K562 (cell line): Measurements from ENCODE around the gene SLC26A11. TPM values are rescaled to one million over a fixed set of nuclear protein-coding genes. Genes with fewer than 3 reads are reported as not detected.

Experiments used
- DMBX1 ChIP-seq: fragments of 250-450 bp; sonication (Bioruptor Pico); IDR thresholded peaks from 2 replicates; pipeline ENCODE4 v1.8.0; 2022; ENCODE audit warnings: inconsistent platforms, mild to moderate bottlenecking, moderate library complexity, borderline replicate concordance
- EWSR1 ChIP-seq: fragments of 450-650 bp; IDR thresholded peaks from 2 replicates; pipeline ENCODE4 v1.6.1; 2018; ENCODE audit warnings: borderline replicate concordance, mild to moderate bottlenecking, low read depth, moderate library complexity; ENCODE audit not compliant: partially characterized antibody
- LEF1 ChIP-seq: fragments of 450-650 bp; IDR thresholded peaks from 2 replicates; pipeline ENCODE4 v1.6.1; 2016; ENCODE audit warnings: mild to moderate bottlenecking
- MEIS2 ChIP-seq: fragments of 450-650 bp; IDR thresholded peaks from 2 replicates; pipeline ENCODE4 v1.6.1; 2014; ENCODE audit warnings: mild to moderate bottlenecking; ENCODE audit not compliant: partially characterized antibody
- NONO ChIP-seq, 2 experiments: fragments of 200-400 bp in 1 of 2; fragments of 450-650 bp in 1 of 2; formaldehyde crosslinking in 1 of 2; IDR thresholded peaks; 2 replicates each; pipeline ENCODE4 v1.6.1; 2017; ENCODE audit warnings: low read depth in 2 of 2, mild to moderate bottlenecking in 2 of 2, moderate library complexity in 2 of 2, low read length in 1 of 2
- PRMT5 ChIP-seq: sonication (generic); formaldehyde crosslinking; IDR thresholded peaks from 2 replicates; pipeline ENCODE4 v1.5.0; 2020; ENCODE audit warnings: missing genetic modification reagents
- SIN3A ChIP-seq, 2 experiments: fragments of 150-350 bp in 1 of 2; IDR thresholded peaks; 2 replicates each; pipeline ENCODE4 v1.6.1; 2011 to 2016; ENCODE audit warnings: borderline replicate concordance in 2 of 2, low read depth in 2 of 2, low read length in 2 of 2, mild to moderate bottlenecking in 2 of 2, moderate library complexity in 2 of 2; ENCODE audit not compliant: control insufficient read depth in 1 of 2
- SOX6 ChIP-seq: fragments of 450-650 bp; IDR thresholded peaks from 2 replicates; pipeline ENCODE4 v1.6.1; 2014; ENCODE audit warnings: mild to moderate bottlenecking
- ZC3H4 ChIP-seq: sonication (generic); formaldehyde crosslinking; IDR thresholded peaks from 2 replicates; pipeline ENCODE4 v1.9.0; 2021; ENCODE audit warnings: missing genetic modification reagents, borderline replicate concordance
- polyA plus RNA-seq, 8 experiments: library from polyadenylated mRNA; depleted of rRNA in 4 of 8; stranded (reverse) in 5 of 8; unstranded in 3 of 8; fragments of >200 nt; fragmentation: Nextera tagmentation in 2 of 8; fragmentation: Illumina TruSeq in 1 of 8; extraction: Ambion mirVana in 2 of 8; extraction: Trizol in 1 of 8; gene quantifications; 2 replicates each; pipeline versions ENCODE4 v1.2.1 to v1.2.3, GENCODE V29; 2011 to 2014; ENCODE audit warnings: inconsistent platforms in 1 of 8, missing spikeins in 1 of 8
- total RNA-seq, 7 experiments: library from RNA; depleted of rRNA in 6 of 7; stranded (reverse); fragments of >200 nt in 6 of 7; fragmentation: Illumina TruSeq in 2 of 7; extraction: Trizol in 2 of 7; gene quantifications; 2 replicates each; pipeline versions ENCODE4 v1.2.1 to v1.2.3, GENCODE V29; 2011 to 2021; ENCODE audit warnings: low replicate concordance in 1 of 7
- TF ChIP-seq, protein P1 (sequence below): fragments of 250-450 bp; sonication (Bioruptor Pico); IDR thresholded peaks from 2 replicates; pipeline ENCODE4 v1.4.0; 2020; ENCODE audit warnings: mild to moderate bottlenecking, moderate library complexity
- TF ChIP-seq, protein P2 (sequence below): fragments of 150-350 bp; conservative IDR thresholded peaks from 2 replicates; pipeline ENCODE4 v1.6.1; 2014; ENCODE audit warnings: low read length
- TF ChIP-seq, protein P3 (sequence below): sonication (generic); formaldehyde crosslinking; IDR thresholded peaks from 2 replicates; pipeline ENCODE4 v1.8.1; 2023; ENCODE audit warnings: mild to moderate bottlenecking, missing genetic modification reagents, moderate library complexity
- TF ChIP-seq, protein P4 (sequence below), 2 experiments: fragments of 450-650 bp in 1 of 2; sonication (generic) in 1 of 2; formaldehyde crosslinking; conservative IDR thresholded peaks; 2 replicates each; pipeline versions ENCODE4 v1.4.0 to v1.8.1; 2020 to 2022; ENCODE audit warnings: mild to moderate bottlenecking in 1 of 2, missing genetic modification reagents in 1 of 2
- TF ChIP-seq, protein P5 (sequence below): sonication (generic); formaldehyde crosslinking; IDR thresholded peaks from 2 replicates; pipeline ENCODE4 v1.8.1; 2023; ENCODE audit warnings: mild to moderate bottlenecking, missing genetic modification reagents
- TF ChIP-seq, protein P6 (sequence below): sonication (generic); formaldehyde crosslinking; IDR thresholded peaks from 2 replicates; pipeline ENCODE4 v1.5.0; 2020; ENCODE audit warnings: missing genetic modification reagents

Gene SLC26A11
- total and polyA plus RNA-seq, 9 of the 15 experiments (the other 6 are each of a cell fraction or from before 2014, with no cell fraction given): 0.06 to 3.1 (median 1.2) TPM; not detected in 1

DNA sequence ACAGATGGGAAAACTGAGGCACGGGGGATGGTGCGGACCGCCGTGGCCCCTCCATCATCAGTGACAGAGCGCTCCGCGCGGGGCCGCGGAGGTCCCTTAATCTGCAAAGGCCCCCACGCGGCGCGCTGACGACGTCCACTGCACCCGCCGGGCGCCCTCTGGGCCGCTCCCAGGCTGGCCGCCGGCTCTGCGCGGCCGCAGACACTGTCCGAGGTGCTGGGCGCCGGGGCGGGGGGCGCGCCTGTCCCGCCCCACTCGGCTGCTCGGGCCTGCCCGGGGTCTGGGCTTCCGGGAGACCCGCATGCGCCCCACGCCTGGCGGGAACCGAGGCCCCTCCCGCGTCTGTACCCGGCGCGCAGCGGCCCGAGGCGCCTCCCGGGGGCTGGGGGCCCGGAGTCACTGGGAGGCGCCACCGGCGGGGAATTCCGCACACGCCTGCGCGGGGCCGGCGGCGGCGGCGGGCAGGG, 39.9 kb downstream of the SLC26A11 start (continued):
- TF ChIP-seq, protein P1, sequence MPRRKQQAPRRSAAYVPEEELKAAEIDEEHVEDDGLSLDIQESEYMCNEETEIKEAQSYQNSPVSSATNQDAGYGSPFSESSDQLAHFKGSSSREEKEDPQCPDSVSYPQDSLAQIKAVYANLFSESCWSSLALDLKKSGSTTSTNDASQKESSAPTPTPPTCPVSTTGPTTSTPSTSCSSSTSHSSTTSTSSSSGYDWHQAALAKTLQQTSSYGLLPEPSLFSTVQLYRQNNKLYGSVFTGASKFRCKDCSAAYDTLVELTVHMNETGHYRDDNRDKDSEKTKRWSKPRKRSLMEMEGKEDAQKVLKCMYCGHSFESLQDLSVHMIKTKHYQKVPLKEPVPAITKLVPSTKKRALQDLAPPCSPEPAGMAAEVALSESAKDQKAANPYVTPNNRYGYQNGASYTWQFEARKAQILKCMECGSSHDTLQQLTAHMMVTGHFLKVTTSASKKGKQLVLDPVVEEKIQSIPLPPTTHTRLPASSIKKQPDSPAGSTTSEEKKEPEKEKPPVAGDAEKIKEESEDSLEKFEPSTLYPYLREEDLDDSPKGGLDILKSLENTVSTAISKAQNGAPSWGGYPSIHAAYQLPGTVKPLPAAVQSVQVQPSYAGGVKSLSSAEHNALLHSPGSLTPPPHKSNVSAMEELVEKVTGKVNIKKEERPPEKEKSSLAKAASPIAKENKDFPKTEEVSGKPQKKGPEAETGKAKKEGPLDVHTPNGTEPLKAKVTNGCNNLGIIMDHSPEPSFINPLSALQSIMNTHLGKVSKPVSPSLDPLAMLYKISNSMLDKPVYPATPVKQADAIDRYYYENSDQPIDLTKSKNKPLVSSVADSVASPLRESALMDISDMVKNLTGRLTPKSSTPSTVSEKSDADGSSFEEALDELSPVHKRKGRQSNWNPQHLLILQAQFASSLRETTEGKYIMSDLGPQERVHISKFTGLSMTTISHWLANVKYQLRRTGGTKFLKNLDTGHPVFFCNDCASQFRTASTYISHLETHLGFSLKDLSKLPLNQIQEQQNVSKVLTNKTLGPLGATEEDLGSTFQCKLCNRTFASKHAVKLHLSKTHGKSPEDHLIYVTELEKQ (CRISPR knock-in tag): no peak
- peak; percentile 44; the same call in 1 of the 2 replicates for TF ChIP-seq DMBX1 (CRISPR knock-in tag)
- TF ChIP-seq SIN3A (IDR thresholded peaks at IDR 0.05; ENCODE audit: borderline replicate concordance in 2 of 2, control insufficient read depth in 1 of 2, low read depth in 2 of 2, low read length in 2 of 2): peak in 1 of 2 experiments; percentile 91; a peak in 3 of 4 replicates
- no peak for TF ChIP-seq LEF1
- TF ChIP-seq SOX6: no peak
- TF ChIP-seq EWSR1: no peak
- TF ChIP-seq, protein P2, sequence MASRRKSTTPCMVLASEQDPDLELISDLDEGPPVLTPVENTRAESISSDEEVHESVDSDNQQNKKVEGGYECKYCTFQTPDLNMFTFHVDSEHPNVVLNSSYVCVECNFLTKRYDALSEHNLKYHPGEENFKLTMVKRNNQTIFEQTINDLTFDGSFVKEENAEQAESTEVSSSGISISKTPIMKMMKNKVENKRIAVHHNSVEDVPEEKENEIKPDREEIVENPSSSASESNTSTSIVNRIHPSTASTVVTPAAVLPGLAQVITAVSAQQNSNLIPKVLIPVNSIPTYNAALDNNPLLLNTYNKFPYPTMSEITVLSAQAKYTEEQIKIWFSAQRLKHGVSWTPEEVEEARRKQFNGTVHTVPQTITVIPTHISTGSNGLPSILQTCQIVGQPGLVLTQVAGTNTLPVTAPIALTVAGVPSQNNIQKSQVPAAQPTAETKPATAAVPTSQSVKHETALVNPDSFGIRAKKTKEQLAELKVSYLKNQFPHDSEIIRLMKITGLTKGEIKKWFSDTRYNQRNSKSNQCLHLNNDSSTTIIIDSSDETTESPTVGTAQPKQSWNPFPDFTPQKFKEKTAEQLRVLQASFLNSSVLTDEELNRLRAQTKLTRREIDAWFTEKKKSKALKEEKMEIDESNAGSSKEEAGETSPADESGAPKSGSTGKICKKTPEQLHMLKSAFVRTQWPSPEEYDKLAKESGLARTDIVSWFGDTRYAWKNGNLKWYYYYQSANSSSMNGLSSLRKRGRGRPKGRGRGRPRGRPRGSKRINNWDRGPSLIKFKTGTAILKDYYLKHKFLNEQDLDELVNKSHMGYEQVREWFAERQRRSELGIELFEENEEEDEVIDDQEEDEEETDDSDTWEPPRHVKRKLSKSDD: no peak
- peak in 1 of 2 experiments; percentile 90; a peak in 3 of 4 replicates for TF ChIP-seq NONO (IDR thresholded peaks at IDR 0.05; ENCODE audit: low read depth in 2 of 2, low read length in 1 of 2)
- TF ChIP-seq PRMT5: no peak
- TF ChIP-seq, protein P3, sequence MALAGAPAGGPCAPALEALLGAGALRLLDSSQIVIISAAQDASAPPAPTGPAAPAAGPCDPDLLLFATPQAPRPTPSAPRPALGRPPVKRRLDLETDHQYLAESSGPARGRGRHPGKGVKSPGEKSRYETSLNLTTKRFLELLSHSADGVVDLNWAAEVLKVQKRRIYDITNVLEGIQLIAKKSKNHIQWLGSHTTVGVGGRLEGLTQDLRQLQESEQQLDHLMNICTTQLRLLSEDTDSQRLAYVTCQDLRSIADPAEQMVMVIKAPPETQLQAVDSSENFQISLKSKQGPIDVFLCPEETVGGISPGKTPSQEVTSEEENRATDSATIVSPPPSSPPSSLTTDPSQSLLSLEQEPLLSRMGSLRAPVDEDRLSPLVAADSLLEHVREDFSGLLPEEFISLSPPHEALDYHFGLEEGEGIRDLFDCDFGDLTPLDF (CRISPR knock-in tag): peak; percentile 87
- TF ChIP-seq, protein P4, sequence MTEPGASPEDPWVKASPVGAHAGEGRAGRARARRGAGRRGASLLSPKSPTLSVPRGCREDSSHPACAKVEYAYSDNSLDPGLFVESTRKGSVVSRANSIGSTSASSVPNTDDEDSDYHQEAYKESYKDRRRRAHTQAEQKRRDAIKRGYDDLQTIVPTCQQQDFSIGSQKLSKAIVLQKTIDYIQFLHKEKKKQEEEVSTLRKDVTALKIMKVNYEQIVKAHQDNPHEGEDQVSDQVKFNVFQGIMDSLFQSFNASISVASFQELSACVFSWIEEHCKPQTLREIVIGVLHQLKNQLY (CRISPR knock-in tag; conservative IDR thresholded peaks at IDR 0.05): no peak
- TF ChIP-seq MEIS2: peak; percentile 46
- TF ChIP-seq, protein P5, sequence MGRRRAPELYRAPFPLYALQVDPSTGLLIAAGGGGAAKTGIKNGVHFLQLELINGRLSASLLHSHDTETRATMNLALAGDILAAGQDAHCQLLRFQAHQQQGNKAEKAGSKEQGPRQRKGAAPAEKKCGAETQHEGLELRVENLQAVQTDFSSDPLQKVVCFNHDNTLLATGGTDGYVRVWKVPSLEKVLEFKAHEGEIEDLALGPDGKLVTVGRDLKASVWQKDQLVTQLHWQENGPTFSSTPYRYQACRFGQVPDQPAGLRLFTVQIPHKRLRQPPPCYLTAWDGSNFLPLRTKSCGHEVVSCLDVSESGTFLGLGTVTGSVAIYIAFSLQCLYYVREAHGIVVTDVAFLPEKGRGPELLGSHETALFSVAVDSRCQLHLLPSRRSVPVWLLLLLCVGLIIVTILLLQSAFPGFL: no peak
- TF ChIP-seq, protein P6, sequence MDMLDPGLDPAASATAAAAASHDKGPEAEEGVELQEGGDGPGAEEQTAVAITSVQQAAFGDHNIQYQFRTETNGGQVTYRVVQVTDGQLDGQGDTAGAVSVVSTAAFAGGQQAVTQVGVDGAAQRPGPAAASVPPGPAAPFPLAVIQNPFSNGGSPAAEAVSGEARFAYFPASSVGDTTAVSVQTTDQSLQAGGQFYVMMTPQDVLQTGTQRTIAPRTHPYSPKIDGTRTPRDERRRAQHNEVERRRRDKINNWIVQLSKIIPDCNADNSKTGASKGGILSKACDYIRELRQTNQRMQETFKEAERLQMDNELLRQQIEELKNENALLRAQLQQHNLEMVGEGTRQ (CRISPR knock-in tag): no peak
- 0 out of 2 replicates have a peak, but pooled peaks have one; percentile 68 for TF ChIP-seq ZC3H4 (CRISPR knock-in tag)
